Panc1 (cell line): ENCODE measurements around the gene DKK3. TPM values are rescaled to one million over a fixed set of nuclear protein-coding genes. Genes with fewer than 3 reads are reported as not detected.

ENCODE experiments used
- ATAC-seq: fragments of 200-7000 bp; cut with Tn5 transposase; 2 replicates; pipeline ENCODE4 v1.9.1; 2020; ENCODE audit warnings: mild to moderate bottlenecking, moderate library complexity
- BruUV-seq: library from RNA; stranded (reverse); fragments of 400-500 nt; replicated peaks from 2 replicates; lab custom pipeline; 2021; lab: Mats Ljungman, UMichigan
- CTCF ChIA-PET: fragments of 300-600 bp; sonication (Branson Sonifier 250); formaldehyde crosslinking; loops from one replicate; lab custom pipeline; 2022; ENCODE audit warnings: antibody characterized with exemption; lab: Charles Lee
- POLR2A ChIA-PET: fragments of 300-600 bp; sonication (Branson Sonifier 250); formaldehyde crosslinking; loops from one replicate; lab custom pipeline; 2022; ENCODE audit warnings: antibody characterized with exemption; lab: Charles Lee
- DNase-seq: peaks from one replicate; pipeline ENCODE4 v3.0.0-alpha.2; 2010; ENCODE audit warnings: low read depth, low spot score
- H3K27ac ChIP-seq: 2 replicates; pipeline ENCODE4 v1.5.1; 2011; ENCODE audit warnings: mild to moderate bottlenecking, low read length, inconsistent platforms
- H3K27me3 ChIP-seq: fragments of 200-500 bp; sonication (Bioruptor generic); 2 replicates; pipeline ENCODE4 v1.6.0; 2014; ENCODE audit warnings: low read length, inconsistent platforms; ENCODE audit not compliant: control insufficient read depth, insufficient read depth
- H3K36me3 ChIP-seq: fragments of 200-500 bp; sonication (Bioruptor generic); 2 replicates; pipeline ENCODE4 v1.5.1; 2014; ENCODE audit warnings: inconsistent platforms, mild to moderate bottlenecking, low read length, moderate library complexity; ENCODE audit not compliant: control insufficient read depth, insufficient read depth
- H3K4me1 ChIP-seq: 2 replicates; pipeline ENCODE4 v1.5.1; 2011; ENCODE audit warnings: inconsistent platforms, mild to moderate bottlenecking, low read length, moderate library complexity; ENCODE audit not compliant: control insufficient read depth, insufficient read depth
- H3K4me3 ChIP-seq, 2 experiments: 2 replicates each; pipeline ENCODE4 v1.5.1; 2011 to 2012; ENCODE audit warnings: low read depth in 2 of 2, low read length in 2 of 2, mild to moderate bottlenecking in 2 of 2, inconsistent platforms in 1 of 2, moderate library complexity in 1 of 2
- H3K9me3 ChIP-seq: fragments of 200-500 bp; sonication (Bioruptor generic); 2 replicates; pipeline ENCODE4 v1.5.1; 2014; ENCODE audit warnings: low read depth, mild to moderate bottlenecking, inconsistent platforms, low read length, moderate library complexity; ENCODE audit not compliant: control insufficient read depth, insufficient read depth
- CTCF ChIP-seq: fragments of 450-650 bp; IDR thresholded peaks from 2 replicates; pipeline ENCODE4 v1.5.1; 2017; ENCODE audit warnings: mild to moderate bottlenecking
- POLR2AphosphoS5 ChIP-seq: IDR thresholded peaks from 2 replicates; pipeline ENCODE4 v1.6.1; 2012; ENCODE audit warnings: mild to moderate bottlenecking, low read depth, low read length, moderate library complexity
- REST ChIP-seq, 2 experiments: IDR thresholded peaks; 2 replicates each; pipeline ENCODE4 v1.6.1; 2011 to 2012; ENCODE audit warnings: low read depth in 2 of 2, control low read depth in 1 of 2, low read length in 1 of 2, mild to moderate bottlenecking in 1 of 2, moderate library complexity in 1 of 2; ENCODE audit not compliant: insufficient read depth in 1 of 2
- SIN3A ChIP-seq: IDR thresholded peaks from 2 replicates; pipeline ENCODE4 v1.6.1; 2012; ENCODE audit warnings: low read depth, mild to moderate bottlenecking, low read length, moderate library complexity, borderline replicate concordance; ENCODE audit not compliant: insufficient read depth
- TCF7L2 ChIP-seq: IDR thresholded peaks from 2 replicates; pipeline ENCODE4 v1.6.1; 2011; ENCODE audit warnings: mild to moderate bottlenecking, low read depth, low read length, inconsistent platforms
- in situ Hi-C: cut with HindIII; loops from 2 replicates; pipeline ENCODE4 v1.10.0; 2016; ENCODE audit warnings: low sequenced_read_pairs, low pct_unique_long_range_greater_than_20kb
- intact Hi-C: fragments of 100-400 bp; cut with micrococcal nuclease; formaldehyde crosslinking; loops from one replicate; pipeline ENCODE4 v1.10.0; 2022; ENCODE audit not compliant: unreplicated experiment
- total RNA-seq: library from RNA; stranded (reverse); gene quantifications from one replicate; pipeline ENCODE4 v1.2.1, GENCODE V29; 2021; ENCODE audit not compliant: unreplicated experiment

The DKK3 gene
- total RNA-seq, 1 experiment from 2014 or later, result 116 TPM

DNA sequence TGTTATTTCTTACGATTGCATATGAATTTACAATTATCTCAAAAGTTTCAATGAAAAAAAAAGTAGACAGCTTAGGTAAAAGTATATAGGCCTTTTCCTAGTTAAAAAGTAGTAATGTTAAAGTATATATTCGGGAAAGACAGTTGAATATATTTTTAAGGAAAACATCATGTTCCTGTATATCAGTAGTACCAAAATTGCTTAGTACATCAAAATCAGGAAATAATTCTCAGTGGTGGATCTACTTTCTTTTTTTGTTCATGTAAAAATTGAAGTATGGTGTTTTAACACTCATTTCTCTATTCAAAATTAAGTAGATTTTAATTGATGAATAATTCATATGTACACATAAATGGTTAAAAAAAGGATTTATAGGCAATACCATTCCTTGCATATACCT is 92.8 kb downstream of the DKK3 start:
- ChIA-PET POLR2A (no interaction called here), CTCF (no interaction called here)
- no TSS peak for BruUV-seq
- H3K9me3 ChIP-seq, result no peaks in the 10 kb centered on the region
- TF ChIP-seq SIN3A (no peak), REST (IDR thresholded peaks at IDR 0.05; ENCODE audit: insufficient read depth in 1 of 2, low read depth in 2 of 2, low read length in 1 of 2) (no peak), POLR2AphosphoS5 (no peak), TCF7L2 (no peak), CTCF (no peak)
- no peak for ATAC-seq
- in situ Hi-C loops (no loop called here), intact Hi-C loops (no loop called here)
- H3K36me3 ChIP-seq, result peaks cover 7% of the 10 kb centered on the region
- no peaks in the 10 kb centered on the region for H3K27me3 ChIP-seq
- H3K4me3 ChIP-seq, result no peak overlapping the region
- no peaks in the 10 kb centered on the region for H3K4me1 ChIP-seq
- no peak for DNase-seq
- H3K27ac ChIP-seq, result no peak overlapping the region

DNA sequence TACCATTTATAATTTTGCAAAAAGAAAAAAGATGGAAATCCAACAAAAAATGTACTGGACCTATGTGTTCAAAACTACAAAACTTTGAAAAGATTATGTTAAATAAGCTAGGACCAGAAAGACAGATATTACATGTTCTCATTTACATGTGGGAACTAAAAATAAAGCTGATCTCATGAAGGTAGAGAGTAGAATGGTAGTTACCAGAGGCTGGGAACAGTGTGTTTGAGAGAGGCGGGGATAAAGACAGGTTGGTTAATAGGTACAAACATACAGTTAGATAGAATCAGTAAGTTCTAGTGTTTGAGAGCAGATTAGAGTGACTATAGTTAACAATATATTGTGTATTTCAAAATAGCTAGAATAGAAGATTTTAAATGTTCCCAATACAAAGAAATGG is 95.0 kb downstream of the DKK3 start:
- no peak for DNase-seq
- H3K27ac ChIP-seq, result no peak overlapping the region
- ChIA-PET POLR2A (interaction anchor here (0.5 kb wide), 1 partner anchor 11 kb away, joined by 5 read pairs; no protein-coding TSS in a partner anchor), CTCF (no interaction called here)
- H3K27me3 ChIP-seq, result no peaks in the 10 kb centered on the region
- in situ Hi-C loops, result no loop called here
- TF ChIP-seq SIN3A, result no peak
- no peak for TF ChIP-seq POLR2AphosphoS5
- no peaks in the 10 kb centered on the region for H3K9me3 ChIP-seq
- intact Hi-C loops, result no loop called here
- no peak for ATAC-seq
- H3K4me1 ChIP-seq, result no peaks in the 10 kb centered on the region
- BruUV-seq, result no TSS peak
- peaks cover 2% of the 10 kb centered on the region for H3K36me3 ChIP-seq
- H3K4me3 ChIP-seq, result no peak overlapping the region

Other genes with a start within 250 kb of the DKK3 start
- gene USP47, start 166.7 kb downstream of the DKK3 start, total RNA-seq, result 39.2 TPM
- gene MICAL2, start 102.0 kb upstream of the DKK3 start, total RNA-seq, result 199 TPM